GM12878 (cell line): ENCODE measurements around the gene TLK2.

Experiments
- E2F4 ChIP-seq: IDR thresholded peaks from 2 replicates; pipeline ENCODE4 v1.6.1; 2012; ENCODE audit warnings: low read depth, low read length, improper control_type of control experiment
- ELK1 ChIP-seq: IDR thresholded peaks from 2 replicates; pipeline ENCODE4 v1.6.1; 2012; ENCODE audit warnings: low read depth, low read length, improper control_type of control experiment
- HDAC6 ChIP-seq: fragments of 200-600 bp; sonication (generic); IDR thresholded peaks from one replicate; pipeline ENCODE4 v1.8.0; 2017; ENCODE audit warnings: antibody characterized with exemption; ENCODE audit not compliant: unreplicated experiment
- MYC ChIP-seq: IDR thresholded peaks from 2 replicates; pipeline ENCODE4 v1.6.1; 2011; ENCODE audit warnings: mild to moderate bottlenecking, low read length, moderate library complexity, inconsistent platforms; ENCODE audit not compliant: insufficient read depth, insufficient replicate concordance, insufficient read length, severe bottlenecking
- SMARCA5 ChIP-seq: fragments of 450-650 bp; IDR thresholded peaks from 2 replicates; pipeline ENCODE4 v1.6.1; 2017; ENCODE audit warnings: mild to moderate bottlenecking
- SREBF1 ChIP-seq: IDR thresholded peaks from 2 replicates; pipeline ENCODE4 v1.6.1; 2012; ENCODE audit warnings: mild to moderate bottlenecking, low read length
- SRF ChIP-seq, 2 experiments: IDR thresholded peaks; 2 replicates each; pipeline ENCODE4 v1.6.1; 2011; ENCODE audit warnings: low read depth in 2 of 2, low read length in 2 of 2, mild to moderate bottlenecking in 1 of 2, moderate library complexity in 1 of 2
- SUZ12 ChIP-seq: fragments of 200-600 bp; sonication (generic); IDR thresholded peaks from one replicate; pipeline ENCODE4 v1.6.1; 2018; ENCODE audit warnings: antibody characterized with exemption, mild to moderate bottlenecking; ENCODE audit not compliant: unreplicated experiment
- ZSCAN29 ChIP-seq: fragments of 450-650 bp; IDR thresholded peaks from 2 replicates; pipeline ENCODE4 v1.6.1; 2017; ENCODE audit warnings: mild to moderate bottlenecking, moderate library complexity

GRCh38 chr17:62599964-62600657, 121.5 kb downstream of the TLK2 start:
- TF ChIP-seq ZSCAN29 = no peak
- no peak for TF ChIP-seq HDAC6
- no peak for TF ChIP-seq SREBF1
- TF ChIP-seq MYC = no peak
- no peak for TF ChIP-seq SUZ12
- TF ChIP-seq SMARCA5 = no peak
- no peak for TF ChIP-seq SRF (IDR thresholded peaks at IDR 0.05; ENCODE audit: low read depth in 2 of 2, low read length in 2 of 2)
- TF ChIP-seq ELK1 = no peak
- TF ChIP-seq E2F4 = no peak
